IPS-NIHi7 (cell line): ENCODE results near the gene SLC30A1.
A peak's percentile ranks its signal among the peaks of the same experiment; 100 is the strongest.
"Not testable (repeated sequence)": the region's sequence is repeated elsewhere in the genome, so short reads cannot be mapped to it uniquely, and the experiment has no call there.

Experiments used
- DNase-seq: peaks from one replicate; pipeline ENCODE4 v3.0.0; 2012; ENCODE audit warnings: mixed read lengths; ENCODE audit errors: extremely low spot score

The SLC30A1 gene, protein sequence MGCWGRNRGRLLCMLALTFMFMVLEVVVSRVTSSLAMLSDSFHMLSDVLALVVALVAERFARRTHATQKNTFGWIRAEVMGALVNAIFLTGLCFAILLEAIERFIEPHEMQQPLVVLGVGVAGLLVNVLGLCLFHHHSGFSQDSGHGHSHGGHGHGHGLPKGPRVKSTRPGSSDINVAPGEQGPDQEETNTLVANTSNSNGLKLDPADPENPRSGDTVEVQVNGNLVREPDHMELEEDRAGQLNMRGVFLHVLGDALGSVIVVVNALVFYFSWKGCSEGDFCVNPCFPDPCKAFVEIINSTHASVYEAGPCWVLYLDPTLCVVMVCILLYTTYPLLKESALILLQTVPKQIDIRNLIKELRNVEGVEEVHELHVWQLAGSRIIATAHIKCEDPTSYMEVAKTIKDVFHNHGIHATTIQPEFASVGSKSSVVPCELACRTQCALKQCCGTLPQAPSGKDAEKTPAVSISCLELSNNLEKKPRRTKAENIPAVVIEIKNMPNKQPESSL

DNA sequence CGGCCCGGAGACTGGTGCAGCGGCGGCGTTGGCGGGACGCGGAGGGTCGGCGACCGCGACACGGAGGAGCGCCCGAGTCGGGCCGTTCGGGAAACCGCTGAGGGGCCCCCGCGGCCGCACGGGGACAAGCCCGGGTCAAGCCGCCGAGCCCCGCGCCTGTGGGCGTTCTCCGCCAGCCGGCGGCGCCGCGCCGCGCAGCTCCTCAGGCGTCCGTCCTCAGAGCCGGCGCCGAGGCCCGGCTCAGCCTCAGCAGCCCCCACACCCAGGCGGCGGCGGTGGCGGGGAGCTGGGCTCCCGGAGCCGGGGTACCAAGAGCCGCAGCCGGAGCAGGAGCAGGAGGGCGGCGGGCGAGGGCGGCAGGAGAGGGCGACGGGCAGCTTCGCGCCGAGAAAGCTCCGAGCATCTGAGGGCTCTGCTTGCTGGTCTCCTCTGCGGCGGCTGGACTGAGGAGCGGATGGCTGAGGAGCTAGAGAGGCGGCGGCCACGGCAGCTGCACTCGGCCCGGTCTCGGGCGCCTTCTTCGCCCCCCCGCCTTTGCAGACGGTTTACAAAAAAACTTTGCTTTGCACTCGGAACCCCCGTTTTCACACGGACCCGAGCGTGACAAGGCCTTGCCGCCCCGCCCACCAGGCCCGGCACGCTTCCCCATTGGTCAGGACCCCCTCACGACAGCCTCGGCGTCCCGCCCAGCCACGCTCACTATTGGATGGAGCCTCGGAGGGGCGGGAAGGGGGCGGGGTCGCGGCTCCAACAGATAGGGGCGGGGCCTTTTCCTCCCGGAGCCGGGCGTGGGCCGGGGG, at the start of gene SLC30A1:
TSS of gene SLC30A1 (minus strand) at position 522 of the 800 bp plus-strand sequence. CDS start 549 bp downstream, outside the sequence.
- peak; percentile 99 for DNase-seq

DNA sequence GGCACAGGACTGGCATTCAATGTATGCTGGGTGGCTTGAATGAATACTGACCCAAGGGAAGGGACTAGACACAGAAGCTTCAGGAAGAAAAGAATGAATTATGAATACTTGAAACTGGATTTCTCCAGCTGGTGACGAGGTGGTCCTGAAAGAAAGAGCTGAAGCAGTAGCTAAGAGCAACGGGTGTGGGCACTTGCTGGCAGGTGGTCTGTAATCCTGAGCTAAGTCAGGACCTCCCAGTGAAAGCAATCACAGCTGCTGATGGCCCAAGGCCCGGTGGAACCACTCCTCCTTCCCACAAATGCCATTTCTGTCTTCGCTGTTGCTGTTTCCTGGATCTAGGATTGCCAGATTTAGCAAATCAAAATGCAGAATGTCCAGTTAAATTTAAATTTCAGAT, 49.5 kb upstream of the SLC30A1 start:
- DNase-seq = no peak

DNA sequence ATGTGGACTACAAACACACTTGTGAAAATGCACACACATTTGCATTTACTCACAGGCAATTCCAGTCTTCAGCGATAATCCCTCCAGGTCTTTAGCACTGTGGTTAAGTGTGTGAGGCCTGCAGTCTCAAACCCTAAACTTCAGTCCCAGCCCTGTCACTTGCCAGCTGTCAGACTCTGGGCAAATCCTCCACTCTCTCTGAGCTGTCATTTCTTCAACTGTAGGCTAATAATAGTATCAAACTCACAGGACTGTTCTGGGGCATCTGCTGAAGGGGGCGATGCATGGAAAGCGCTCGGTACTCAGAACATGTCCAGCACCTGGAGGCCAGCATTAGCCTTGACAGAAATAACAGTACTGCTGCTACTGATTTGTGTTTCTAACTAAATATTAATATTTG, 48.3 kb upstream of the SLC30A1 start:
- DNase-seq = no peak

DNA sequence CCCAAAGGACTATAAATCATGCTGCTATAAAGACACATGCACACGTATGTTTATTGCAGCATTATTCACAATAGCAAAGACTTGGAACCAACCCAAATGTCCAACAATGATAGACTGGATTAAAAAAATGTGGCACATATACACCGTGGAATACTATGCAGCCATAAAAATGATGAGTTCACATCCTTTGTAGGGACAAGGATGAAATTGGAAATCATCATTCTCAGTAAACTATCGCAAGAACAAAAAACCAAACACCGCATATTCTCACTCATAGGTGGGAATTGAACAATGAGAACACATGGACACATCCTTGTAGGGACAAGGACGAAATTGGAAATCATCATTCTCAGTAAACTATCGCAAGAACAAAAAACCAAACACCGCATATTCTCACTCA, 46.9 kb upstream of the SLC30A1 start:
- not testable (repeated sequence) for DNase-seq

DNA sequence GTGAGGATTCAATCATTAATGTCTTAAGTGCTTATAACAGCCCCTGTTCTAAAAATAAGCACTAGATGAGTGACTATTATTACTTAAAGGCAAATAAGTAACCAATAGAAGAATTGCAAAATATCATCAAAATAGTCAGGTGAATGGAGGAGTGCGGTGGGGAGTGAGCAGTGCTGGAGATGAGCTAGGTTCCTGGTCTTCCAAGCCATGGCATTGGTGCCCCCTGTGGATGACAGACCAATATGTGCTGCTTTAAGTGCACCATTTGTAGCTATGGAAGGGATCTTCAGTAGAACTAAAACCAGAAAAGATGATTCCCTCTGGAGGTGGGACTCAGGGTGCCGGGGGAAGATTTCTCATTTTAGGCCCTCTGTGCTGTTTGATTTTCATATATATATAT, 46.1 kb upstream of the SLC30A1 start:
- peak; percentile 50 for DNase-seq

DNA sequence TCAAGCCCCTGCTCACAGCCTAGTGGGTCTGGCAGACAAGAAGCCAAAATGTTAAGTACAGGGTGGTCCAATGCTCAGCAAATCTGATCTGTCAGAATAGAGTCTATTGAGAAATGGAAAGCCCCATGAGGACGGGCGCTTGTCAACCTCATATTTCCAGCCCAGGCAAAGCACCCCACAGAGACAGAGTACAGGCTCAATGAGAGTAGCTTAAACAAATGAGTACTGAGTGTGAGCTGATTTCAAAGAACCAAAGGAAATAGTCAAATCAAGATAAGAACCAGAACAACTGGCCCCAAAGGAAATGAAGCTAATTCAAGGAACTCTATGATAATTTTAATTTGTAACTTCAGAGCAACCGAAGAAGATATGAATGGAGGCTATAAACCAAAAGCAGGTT, 44.6 kb upstream of the SLC30A1 start:
- DNase-seq = no peak

DNA sequence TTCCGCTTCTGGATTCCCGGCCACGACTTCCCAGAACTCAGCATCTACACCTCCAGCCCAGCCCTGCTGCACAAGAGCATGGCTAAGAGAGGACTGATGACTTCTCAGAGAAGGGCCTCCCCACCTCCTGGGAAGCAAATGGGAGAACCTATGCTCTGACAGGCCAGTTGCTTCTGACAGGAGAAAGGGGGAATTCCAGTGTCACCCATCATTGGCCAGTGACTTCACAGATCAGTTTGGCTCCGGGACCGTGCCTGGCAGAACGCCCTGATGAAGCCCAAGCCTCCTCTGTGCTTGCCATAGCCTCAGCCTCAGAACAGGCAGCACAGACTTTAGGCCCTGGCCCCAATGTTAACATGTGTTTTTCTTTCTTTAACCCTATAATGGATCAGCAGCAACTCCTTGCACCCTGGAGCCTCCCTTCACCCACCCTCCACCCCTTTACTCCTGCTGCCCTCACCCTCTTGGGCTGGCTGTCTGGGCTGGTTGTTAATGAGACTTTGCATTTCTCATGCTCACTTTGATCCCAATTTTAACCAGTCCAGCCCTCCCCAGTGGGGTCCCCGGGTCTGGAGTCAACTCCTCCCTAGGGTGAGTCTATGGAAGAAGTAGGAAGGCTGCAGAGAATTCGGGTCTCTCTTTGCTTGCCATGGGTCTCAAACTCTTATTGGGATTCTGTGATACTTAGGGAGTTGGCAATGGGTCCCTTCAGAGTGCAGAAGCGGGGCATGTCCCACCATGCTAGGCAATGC, 42.7 kb upstream of the SLC30A1 start:
- no peak for DNase-seq

DNA sequence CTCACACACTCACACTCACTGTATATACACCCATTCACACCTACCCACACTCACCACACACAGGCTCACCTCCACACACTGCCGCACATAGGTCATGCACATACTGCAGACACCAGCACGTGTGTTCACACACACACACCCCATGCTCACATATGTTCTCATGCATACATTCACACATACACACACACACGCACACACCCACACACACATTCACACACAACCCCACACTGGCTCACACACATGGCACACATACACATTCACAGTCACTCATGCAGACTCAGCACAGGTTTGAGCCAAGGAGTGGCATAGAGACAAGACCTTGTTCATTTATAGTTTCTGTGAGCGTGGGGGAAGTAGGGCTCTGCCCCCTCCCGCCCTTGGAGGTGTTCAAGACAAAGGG, 41.1 kb upstream of the SLC30A1 start:
- no peak for DNase-seq

DNA sequence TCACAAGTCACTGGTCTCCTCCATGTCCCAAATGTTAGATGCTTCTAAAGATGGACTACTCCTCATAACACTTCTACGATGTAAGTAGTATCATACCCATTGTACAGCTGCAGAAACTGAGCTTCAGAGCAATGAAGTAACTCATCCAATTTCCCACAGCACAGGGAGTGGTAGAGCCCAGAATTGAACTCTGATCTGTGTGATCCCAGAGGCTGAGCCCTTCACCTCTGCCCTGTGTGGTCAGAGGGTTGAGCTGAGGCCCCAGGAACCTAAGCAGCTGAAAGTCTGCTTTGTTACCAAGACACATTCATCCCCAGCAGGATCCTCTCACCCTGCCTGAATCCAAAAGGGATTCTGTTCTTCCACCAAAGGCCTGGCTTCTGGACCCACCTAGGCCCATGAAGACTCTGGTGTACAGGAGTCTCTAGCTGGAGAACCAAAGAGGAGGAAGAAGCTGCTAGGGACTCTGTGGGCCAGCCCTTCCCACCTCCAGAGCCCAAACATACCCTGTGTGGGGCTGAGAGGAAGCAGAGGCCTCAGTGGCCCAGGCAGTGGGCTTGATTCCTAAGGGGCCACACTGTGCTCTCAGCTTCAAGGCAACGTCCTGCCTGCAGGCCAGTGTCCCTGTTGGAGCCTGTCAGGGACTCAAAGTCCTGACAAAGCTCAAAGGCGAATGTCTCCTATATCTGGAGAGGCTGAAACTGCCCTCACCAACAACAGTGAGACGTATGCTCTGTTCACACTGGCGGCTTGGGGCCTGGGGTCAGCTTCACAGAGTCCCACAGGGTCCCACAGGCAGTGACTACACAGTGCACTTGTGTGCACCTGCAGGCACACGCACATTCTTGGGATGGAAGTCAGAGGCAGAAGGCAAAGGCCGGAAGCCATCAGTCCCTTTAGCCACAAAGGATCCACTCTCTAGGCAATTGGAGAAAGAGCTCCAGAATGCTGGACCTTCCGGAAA, 40.4 kb upstream of the SLC30A1 start:
- DNase-seq = no peak

DNA sequence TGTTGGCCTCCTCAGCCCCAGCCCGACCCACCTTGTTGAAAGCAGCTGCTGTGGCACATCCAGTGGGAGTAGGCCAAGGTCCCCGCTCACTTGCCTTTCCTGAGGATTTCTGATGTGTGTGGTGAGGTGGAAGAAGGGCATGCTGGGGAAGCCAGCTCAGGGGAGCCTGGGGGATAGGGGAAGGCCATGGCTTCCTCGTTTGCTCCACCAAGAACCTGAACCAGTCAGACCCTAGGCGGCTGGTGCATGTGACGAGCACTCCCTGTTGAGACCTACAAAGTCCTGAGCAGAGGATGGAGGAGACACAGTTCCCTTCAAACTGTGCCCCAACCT, 38.0 kb upstream of the SLC30A1 start:
- no peak for DNase-seq

DNA sequence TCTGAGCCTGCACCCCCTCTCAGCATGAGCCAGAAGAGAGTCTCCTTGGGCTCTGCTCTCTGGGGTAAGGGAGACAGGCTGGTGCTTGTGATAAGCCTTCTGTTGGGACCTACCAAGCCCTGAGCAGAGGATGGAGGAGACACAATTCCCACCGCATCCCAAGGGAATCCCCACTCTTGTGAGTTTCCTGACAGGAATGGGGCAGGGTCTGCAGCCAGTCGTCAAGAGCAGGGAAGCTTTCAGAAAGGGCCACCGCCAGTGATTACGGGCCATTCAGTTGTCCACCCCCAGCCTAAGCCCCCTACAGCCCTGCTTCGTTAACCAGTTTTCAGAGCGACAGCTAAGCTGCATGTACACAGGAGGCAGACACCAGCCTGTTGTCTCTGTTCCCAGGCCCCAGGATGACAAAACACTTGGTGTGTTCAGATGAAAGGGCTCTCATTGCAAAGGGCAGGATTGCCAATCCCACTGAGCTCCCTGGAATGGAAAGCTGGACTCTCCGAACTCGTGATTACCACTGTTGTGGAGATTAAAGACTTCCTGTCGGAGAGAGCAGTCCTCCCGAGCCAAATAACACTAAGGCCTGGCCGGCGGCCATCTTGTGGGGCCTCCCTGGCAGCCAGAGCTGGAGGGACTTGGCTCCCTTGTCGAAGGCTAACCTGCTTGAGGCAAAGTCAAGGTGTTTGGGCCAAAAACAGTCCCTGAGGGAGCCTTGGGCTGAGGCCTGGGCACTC, 37.4 kb upstream of the SLC30A1 start:
- no peak for DNase-seq

DNA sequence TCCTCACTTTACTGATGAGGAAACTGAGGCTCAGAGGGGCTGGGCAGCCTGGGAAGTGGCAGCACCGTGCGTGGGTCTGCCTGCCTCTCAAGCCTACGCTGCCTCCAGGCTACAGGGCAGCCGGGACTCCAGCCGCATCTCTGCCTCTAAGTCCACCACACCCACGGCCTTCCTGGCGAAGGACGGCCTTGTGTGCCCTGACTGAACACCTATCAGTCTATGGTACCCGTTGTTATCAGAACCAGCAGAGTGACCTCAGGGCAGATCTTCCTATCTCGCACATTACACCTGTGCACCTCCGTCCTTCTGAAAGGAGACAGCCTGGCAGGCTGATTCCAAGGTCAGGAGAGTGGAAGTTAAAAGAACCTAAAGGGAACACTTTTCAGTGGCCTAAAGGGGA, 35.7 kb upstream of the SLC30A1 start:
- DNase-seq = no peak

DNA sequence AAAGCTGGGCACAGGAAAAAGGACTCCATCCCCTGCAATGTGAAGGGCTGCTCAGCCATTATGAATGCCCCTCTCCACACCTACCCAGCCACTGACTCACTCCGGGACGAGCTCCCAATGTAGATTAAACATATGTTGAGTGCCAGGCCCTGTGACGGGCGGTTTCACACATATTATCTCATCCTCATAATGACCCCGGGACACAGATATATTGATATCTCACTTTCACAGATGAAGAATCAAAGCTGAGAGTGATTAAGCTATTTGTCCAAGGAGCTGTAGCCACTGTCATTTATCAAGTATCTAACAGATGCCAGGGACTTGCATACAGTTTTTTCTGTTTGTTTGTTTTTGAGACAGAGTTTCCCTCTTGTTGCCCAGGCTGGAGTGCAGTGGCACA, 35.0 kb upstream of the SLC30A1 start:
- no peak for DNase-seq

DNA sequence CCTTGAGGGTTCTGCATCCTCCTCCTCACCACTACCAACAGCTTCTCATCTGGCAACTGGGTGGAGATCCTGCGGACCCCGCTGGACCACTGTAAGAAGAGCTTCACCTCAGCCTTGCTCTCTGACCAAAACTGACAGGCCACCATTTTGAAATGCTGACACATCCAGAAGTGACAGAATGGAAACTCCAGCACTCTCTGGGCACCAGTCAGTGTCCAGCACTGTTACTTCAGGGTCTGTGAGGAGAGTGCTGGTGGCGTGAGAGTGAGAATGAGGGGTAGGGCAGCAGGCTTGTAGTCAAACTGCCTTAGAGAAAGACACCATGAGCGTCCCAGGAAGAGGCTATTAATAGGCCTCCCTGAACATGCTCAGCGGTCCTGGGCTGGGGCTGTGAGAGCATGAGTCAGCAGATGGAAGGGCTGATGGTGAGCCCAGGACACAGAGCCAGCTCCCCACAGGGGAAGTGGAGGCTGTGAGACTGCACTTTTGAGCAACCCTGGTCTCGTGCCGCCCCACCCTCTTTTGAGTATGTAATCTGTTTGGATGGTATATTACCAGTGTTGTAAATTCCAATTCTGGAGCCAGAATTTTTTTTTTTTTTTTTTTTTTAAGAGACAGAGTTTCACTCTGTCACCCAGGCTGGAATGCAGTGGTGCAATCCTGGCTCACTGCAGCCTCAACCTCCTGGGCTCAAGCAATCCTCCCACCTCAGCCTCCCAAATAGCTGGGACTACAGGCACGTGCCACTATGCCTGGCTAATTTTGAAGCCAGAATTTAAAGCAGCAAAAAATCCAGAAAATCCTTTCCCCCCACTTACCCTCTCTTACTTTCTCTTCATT, 34.4 kb upstream of the SLC30A1 start:
- DNase-seq = no peak

DNA sequence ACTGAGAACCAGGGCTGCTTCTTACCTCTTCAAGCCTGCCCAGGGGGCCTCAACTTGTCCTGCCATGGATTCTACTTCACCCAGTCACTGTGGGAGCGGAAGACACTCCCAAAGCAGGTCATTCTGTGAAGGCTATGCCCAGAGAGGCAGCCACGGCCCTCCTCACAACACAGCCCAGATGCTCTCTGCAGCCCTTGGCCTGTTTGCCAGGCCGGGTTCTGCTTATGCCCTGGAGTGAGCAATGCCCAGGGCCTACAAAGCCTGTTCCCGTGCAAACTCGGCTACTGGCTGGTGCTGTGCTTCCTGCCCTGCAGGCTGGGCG, 33.8 kb upstream of the SLC30A1 start:
- no peak for DNase-seq

DNA sequence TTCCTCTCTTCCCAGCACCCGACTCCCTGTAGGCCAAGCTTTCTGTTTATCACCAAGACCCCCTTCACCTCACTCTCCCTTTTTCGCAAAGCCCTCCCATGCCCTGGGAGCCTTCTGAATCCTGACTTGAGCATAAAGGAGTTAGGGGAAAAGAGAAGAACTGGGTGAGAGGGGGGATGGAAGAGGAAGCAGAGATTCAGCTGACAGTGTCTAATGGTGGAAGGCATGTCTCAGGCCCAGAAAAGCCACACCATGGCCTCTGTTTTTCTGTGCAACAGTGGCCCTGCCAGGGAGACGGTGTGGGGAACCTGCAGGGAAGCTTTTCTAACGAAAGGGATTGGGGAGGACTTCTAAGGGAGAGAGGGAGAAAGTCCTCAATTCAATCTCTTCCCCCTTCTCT, 32.9 kb upstream of the SLC30A1 start:
- DNase-seq = no peak

DNA sequence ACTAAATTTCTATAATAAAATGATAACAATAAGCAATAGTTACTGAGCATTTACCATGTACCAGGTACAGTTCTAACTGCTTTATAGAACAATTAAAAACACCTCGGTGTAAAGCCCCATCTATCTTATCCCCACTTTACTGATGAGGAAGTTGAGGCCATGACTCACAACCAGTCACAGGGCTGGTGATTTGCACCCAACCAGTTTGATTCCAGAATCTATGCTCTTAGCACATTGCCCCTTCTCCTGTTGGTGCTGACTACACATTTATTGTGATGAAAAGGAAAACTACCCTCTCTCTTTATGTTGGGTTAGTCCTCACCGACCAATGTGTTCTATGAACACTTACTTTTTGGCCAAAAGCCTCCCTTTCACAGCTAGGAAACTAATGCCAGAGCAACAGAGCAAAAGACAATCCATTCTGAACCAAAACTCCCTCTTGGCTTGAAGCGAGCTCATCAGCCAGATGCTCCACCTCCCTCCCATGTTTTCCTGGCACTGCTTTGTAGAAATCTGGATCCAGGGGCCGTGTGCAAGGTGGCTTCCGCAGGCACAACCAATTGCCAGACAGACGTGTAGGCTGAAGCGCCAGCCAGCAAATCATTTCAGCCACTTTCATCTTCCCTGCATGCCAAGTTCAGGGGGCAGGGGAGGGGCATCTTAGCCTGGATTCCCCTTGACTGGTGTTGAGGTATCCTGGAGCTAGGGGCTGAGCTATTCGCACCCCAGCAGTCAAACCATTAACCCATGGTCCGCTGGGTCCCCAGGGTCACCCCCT, 32.0 kb upstream of the SLC30A1 start:
- no peak for DNase-seq

DNA sequence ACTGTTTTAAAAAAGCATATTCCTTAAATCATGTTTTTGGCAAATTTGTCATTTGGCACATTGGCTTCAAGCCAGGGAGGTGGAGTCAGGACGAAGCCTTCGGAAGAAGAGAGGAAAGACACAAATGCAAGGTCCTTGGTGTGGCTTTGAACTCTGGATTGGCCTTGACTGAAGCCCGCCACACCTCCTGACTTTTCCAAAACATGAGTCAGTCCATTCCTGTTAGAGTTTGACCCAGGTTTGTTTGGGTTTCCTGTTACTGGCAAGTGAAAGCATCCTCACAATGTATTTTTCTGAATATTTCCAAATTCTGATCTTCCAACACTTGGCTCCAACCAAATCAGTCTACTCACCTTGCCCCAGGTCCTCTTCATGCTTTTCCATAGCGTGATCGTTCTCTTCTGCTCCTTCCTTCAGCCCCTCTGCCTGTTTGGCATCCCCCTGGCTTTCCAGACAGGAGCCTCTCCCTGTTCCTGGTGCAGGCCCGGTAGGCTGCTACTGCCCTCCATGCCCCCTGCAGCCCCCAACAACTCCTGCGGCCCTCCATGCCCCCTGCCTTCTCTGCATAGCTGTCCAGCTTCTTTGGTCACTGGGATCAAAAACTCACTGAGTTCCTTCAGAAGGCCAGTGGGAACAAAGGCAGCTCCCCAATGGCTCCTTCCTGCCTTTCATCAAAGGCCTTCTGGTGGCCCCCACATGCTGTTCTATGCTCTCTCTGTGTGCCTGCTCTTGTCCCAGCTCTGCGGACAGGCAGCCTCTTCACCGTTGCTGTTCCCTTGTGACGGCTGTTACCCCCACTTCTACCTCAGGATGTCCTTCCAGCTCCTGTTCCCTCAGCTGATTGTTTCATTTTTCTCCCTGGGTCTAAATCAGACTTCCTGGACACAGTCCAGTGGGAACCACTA, 30.4 kb upstream of the SLC30A1 start:
- no peak for DNase-seq
